Astrocyte (in vitro differentiated cells and primary cell): ENCODE results near the gene DCLK2. TPM values are rescaled to one million over a fixed set of nuclear protein-coding genes. Genes with fewer than 3 reads are reported as not detected.

Experiments used
- DNase-seq: peaks from one replicate; pipeline ENCODE4 v3.0.0-alpha.2; 2010; ENCODE audit warnings: low read depth
- FAIRE-seq: peaks from 2 replicates; lab custom pipeline; 2011; peaks lifted over from hg19 to GRCh38; lab: Jason Lieb, UNC
- H2AFZ ChIP-seq: 2 replicates; pipeline ENCODE4 v1.6.0; 2012; ENCODE audit warnings: low read depth, low read length, inconsistent platforms
- H3K27ac ChIP-seq: 2 replicates; pipeline ENCODE4 v1.5.1; 2011; ENCODE audit warnings: low read depth, low read length, inconsistent platforms
- H3K27me3 ChIP-seq: 2 replicates; pipeline ENCODE4 v1.6.0; 2011; ENCODE audit warnings: low read length, inconsistent platforms; ENCODE audit not compliant: insufficient read depth
- H3K36me3 ChIP-seq: 2 replicates; pipeline ENCODE4 v1.5.1; 2011; ENCODE audit warnings: low read length, inconsistent platforms; ENCODE audit not compliant: insufficient read depth
- H3K4me1 ChIP-seq: 2 replicates; pipeline ENCODE4 v1.5.1; 2011; ENCODE audit warnings: low read length, inconsistent platforms; ENCODE audit not compliant: insufficient read depth
- H3K4me2 ChIP-seq: 2 replicates; pipeline ENCODE4 v1.6.0; 2012; ENCODE audit warnings: low read length, inconsistent platforms
- H3K4me3 ChIP-seq: 2 replicates; pipeline ENCODE4 v1.5.1; 2011; ENCODE audit warnings: low read depth, mild to moderate bottlenecking, low read length, inconsistent platforms; ENCODE audit not compliant: insufficient read depth
- H3K79me2 ChIP-seq: 2 replicates; pipeline ENCODE4 v1.6.0; 2012; ENCODE audit warnings: mild to moderate bottlenecking, low read length, inconsistent platforms; ENCODE audit not compliant: insufficient read depth
- H3K9ac ChIP-seq: 2 replicates; pipeline ENCODE4 v1.6.0; 2012; ENCODE audit warnings: mild to moderate bottlenecking, low read length, inconsistent platforms
- H3K9me3 ChIP-seq: 2 replicates; pipeline ENCODE4 v1.5.1; 2012; ENCODE audit warnings: low read depth, mild to moderate bottlenecking, low read length, inconsistent platforms; ENCODE audit not compliant: insufficient read depth
- H4K20me1 ChIP-seq: 2 replicates; pipeline ENCODE4 v1.6.0; 2012; ENCODE audit warnings: low read length, inconsistent platforms; ENCODE audit not compliant: insufficient read depth
- H3K27ac Mint-ChIP-seq: one replicate; pipeline ENCODE4 v1.8.0; 2021; ENCODE audit warnings: mild to moderate bottlenecking, mixed read lengths; ENCODE audit not compliant: unreplicated experiment
- H3K27me3 Mint-ChIP-seq: one replicate; pipeline ENCODE4 v1.8.0; 2021; ENCODE audit warnings: low read depth, mixed read lengths; ENCODE audit not compliant: unreplicated experiment
- H3K36me3 Mint-ChIP-seq: one replicate; pipeline ENCODE4 v1.8.0; 2021; ENCODE audit warnings: low read depth, mixed read lengths; ENCODE audit not compliant: unreplicated experiment
- H3K4me1 Mint-ChIP-seq: one replicate; pipeline ENCODE4 v1.8.0; 2021; ENCODE audit warnings: low read depth, mixed read lengths; ENCODE audit not compliant: unreplicated experiment
- H3K4me3 Mint-ChIP-seq: one replicate; pipeline ENCODE4 v1.8.0; 2021; ENCODE audit warnings: mild to moderate bottlenecking, moderate library complexity, mixed read lengths; ENCODE audit not compliant: unreplicated experiment
- H3K9me3 Mint-ChIP-seq: one replicate; pipeline ENCODE4 v1.8.0; 2021; ENCODE audit warnings: mild to moderate bottlenecking, mixed read lengths; ENCODE audit not compliant: unreplicated experiment
- CTCF ChIP-seq: IDR thresholded peaks from 2 replicates; pipeline ENCODE4 v1.5.1; 2011; ENCODE audit warnings: low read depth, mild to moderate bottlenecking, inconsistent platforms, low read length, moderate library complexity; ENCODE audit not compliant: insufficient read depth
- EZH2 ChIP-seq: IDR thresholded peaks from 2 replicates; pipeline ENCODE4 v1.6.1; 2012; ENCODE audit warnings: mild to moderate bottlenecking, low read length, inconsistent platforms; ENCODE audit not compliant: insufficient read depth
- total RNA-seq: library from RNA; stranded (reverse); gene quantifications from 2 replicates; pipeline ENCODE4 v1.2.1, GENCODE V29; 2021

Gene DCLK2
- total RNA-seq, 1 donor from 2014 or later: 6.2 TPM

GRCh38 chr4:150207871-150208270, 129.6 kb downstream of the DCLK2 start:
- DNase-seq (no peak), FAIRE-seq (no peak)
- H3K9ac ChIP-seq: no peak overlapping the region
- H2AFZ ChIP-seq: no peak overlapping the region
- H3K4me1 ChIP-seq: no peaks in the 10 kb centered on the region
- Mint-ChIP-seq H3K4me1 (peaks cover 3% of the 10 kb centered on the region), H3K36me3 (peaks cover 4% of the 10 kb centered on the region), H3K4me3 (no peak overlapping the region), H3K27ac (no peak overlapping the region), H3K27me3 (no peaks in the 10 kb centered on the region), H3K9me3 (no peaks in the 10 kb centered on the region)
- H3K4me3 ChIP-seq: no peak overlapping the region
- no peaks in the 10 kb centered on the region for H3K9me3 ChIP-seq
- no peak overlapping the region for H3K27ac ChIP-seq
- TF ChIP-seq CTCF (no peak), EZH2 (no peak)
- no peaks in the 10 kb centered on the region for H3K27me3 ChIP-seq
- H3K36me3 ChIP-seq: no peaks in the 10 kb centered on the region
- H4K20me1 ChIP-seq: no peaks in the 10 kb centered on the region
- H3K79me2 ChIP-seq: no peaks in the 10 kb centered on the region
- no peak overlapping the region for H3K4me2 ChIP-seq

GRCh38 chr4:150209140-150209829, 131.0 kb downstream of the DCLK2 start:
- TF ChIP-seq CTCF: peak; percentile 67
- TF ChIP-seq EZH2: no peak
- H3K9me3 Mint-ChIP-seq: no peaks in the 10 kb centered on the region
- FAIRE-seq (peak; percentile 50), DNase-seq (peak; percentile 43)
- no peak overlapping the region for H3K27ac Mint-ChIP-seq
- H3K4me1 ChIP-seq: no peaks in the 10 kb centered on the region
- no peak overlapping the region for H3K4me3 ChIP-seq
- H3K79me2 ChIP-seq: no peaks in the 10 kb centered on the region
- H3K4me1 Mint-ChIP-seq: peaks cover 3% of the 10 kb centered on the region
- no peak overlapping the region for H3K4me3 Mint-ChIP-seq
- no peak overlapping the region for H3K27ac ChIP-seq
- no peaks in the 10 kb centered on the region for H3K9me3 ChIP-seq
- H2AFZ ChIP-seq: no peak overlapping the region
- no peaks in the 10 kb centered on the region for H3K27me3 ChIP-seq
- H4K20me1 ChIP-seq: no peaks in the 10 kb centered on the region
- H3K36me3 ChIP-seq: no peaks in the 10 kb centered on the region
- peaks cover 4% of the 10 kb centered on the region for H3K36me3 Mint-ChIP-seq
- H3K4me2 ChIP-seq: no peak overlapping the region
- no peak overlapping the region for H3K9ac ChIP-seq
- no peaks in the 10 kb centered on the region for H3K27me3 Mint-ChIP-seq

GRCh38 chr4:150211016-150211415, 132.8 kb downstream of the DCLK2 start:
- TF ChIP-seq EZH2 (no peak), CTCF (no peak)
- Histone ChIP-seq H3K9me3 (no peaks in the 10 kb centered on the region), H3K9ac (no peak overlapping the region), H3K4me3 (no peak overlapping the region), H3K27ac (no peak overlapping the region), H2AFZ (no peak overlapping the region), H3K79me2 (no peaks in the 10 kb centered on the region), H4K20me1 (no peaks in the 10 kb centered on the region), H3K36me3 (no peaks in the 10 kb centered on the region), H3K27me3 (no peaks in the 10 kb centered on the region), H3K4me2 (no peak overlapping the region), H3K4me1 (no peaks in the 10 kb centered on the region)
- H3K36me3 Mint-ChIP-seq: peaks cover 4% of the 10 kb centered on the region
- DNase-seq (no peak), FAIRE-seq (no peak)
- H3K27ac Mint-ChIP-seq: no peak overlapping the region
- H3K9me3 Mint-ChIP-seq: no peaks in the 10 kb centered on the region
- H3K4me1 Mint-ChIP-seq: peaks cover 4% of the 10 kb centered on the region
- H3K4me3 Mint-ChIP-seq: no peak overlapping the region
- H3K27me3 Mint-ChIP-seq: peaks cover 3% of the 10 kb centered on the region
